BJ (cell line): ENCODE data around the gene TRIM63. TPM values are rescaled to one million over a fixed set of nuclear protein-coding genes. Genes with fewer than 3 reads are reported as not detected.
"Not testable (repeated sequence)": the region's sequence is repeated elsewhere in the genome, so short reads cannot be mapped to it uniquely, and the experiment has no call there.

Source experiments
- CTCF ChIA-PET: fragments of 350-600 bp; formaldehyde crosslinking; extraction: SDS; loops from one replicate; lab custom pipeline; 2021; ENCODE audit warnings: antibody characterized with exemption, inconsistent platforms; lab: Yijun Ruan, JAX
- POLR2A ChIA-PET: fragments of 300-600 bp; sonication (Branson Sonifier 250); formaldehyde crosslinking; extraction: SDS; loops from one replicate; lab custom pipeline; 2021; ENCODE audit warnings: antibody characterized with exemption; lab: Charles Lee
- DNase-seq: peaks from one replicate; pipeline ENCODE4 v3.0.0-alpha.2; 2011; ENCODE audit warnings: low read depth
- H3K27me3 ChIP-seq: 2 replicates; pipeline ENCODE4 v1.6.0; 2011; ENCODE audit warnings: low read length; ENCODE audit not compliant: control insufficient read depth, insufficient read depth
- H3K36me3 ChIP-seq: 2 replicates; pipeline ENCODE4 v1.5.1; 2011; ENCODE audit warnings: low read length; ENCODE audit not compliant: control insufficient read depth, insufficient read depth
- H3K4me3 ChIP-seq: 2 replicates; pipeline ENCODE4 v1.5.1; 2011; ENCODE audit warnings: low read depth, mild to moderate bottlenecking, control low read depth, low read length
- CTCF ChIP-seq: IDR thresholded peaks from 2 replicates; pipeline ENCODE4 v1.5.1; 2011; ENCODE audit warnings: low read depth, mild to moderate bottlenecking, control low read depth, inconsistent platforms, low read length, moderate library complexity; ENCODE audit not compliant: insufficient read depth
- polyA plus RNA-seq: library from polyadenylated mRNA; depleted of rRNA; stranded (reverse); fragments of >200 nt; gene quantifications from 2 replicates; pipeline ENCODE4 v1.2.3, GENCODE V29; 2011

The TRIM63 gene
- polyA plus RNA-seq, 1 experiment, result not detected

DNA sequence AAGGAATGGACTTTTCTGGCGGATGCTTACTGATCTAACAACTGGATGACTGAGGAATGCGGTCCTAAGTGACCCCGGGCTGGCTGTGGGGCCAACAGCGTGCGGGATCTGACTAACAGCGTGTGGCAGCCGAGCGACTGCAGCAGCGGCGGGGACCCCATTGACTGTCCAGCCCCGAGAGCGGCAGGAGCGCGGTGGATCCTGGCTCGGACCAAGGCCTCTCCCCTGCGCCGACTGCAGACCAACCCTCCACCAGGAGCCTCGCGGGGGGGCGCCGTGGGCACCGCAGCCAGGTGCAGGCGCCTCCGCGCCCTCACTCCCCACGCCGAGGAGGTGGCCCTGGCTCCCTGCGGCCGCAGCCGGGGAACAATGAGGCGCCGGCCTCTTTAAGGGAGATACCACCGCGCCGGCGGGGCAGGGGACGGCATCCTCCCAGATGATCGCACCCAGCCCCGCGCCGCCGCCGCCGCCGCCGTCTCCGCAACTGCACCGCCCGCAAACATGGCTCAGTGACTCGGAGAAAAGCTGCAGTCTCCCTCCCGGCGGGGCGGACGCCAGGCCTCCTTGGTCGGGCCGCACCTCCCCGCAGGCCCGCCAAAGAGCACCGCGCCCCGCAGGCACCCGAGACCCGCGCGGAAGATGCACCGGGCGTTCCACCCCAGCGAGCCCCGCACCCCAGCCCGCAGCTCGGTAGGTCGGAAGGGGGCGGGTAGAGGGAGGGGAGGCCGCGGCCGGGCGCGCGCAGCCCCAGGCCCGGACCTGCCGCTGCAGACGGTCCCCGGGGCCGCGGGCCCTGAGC, 43.5 kb upstream of the TRIM63 start:
- no peak for DNase-seq
- no peak for TF ChIP-seq CTCF
- H3K4me3 ChIP-seq, result peak overlapping the region; percentile 98
- H3K36me3 ChIP-seq, result no peaks in the 10 kb centered on the region; the same call in 1 of the 2 replicates
- ChIA-PET POLR2A (no interaction called here), CTCF (interaction anchor here (0.6 to 6.0 kb wide), 3 partner anchors 15 to 59 kb away, joined by 4 to 32 read pairs (median 5); partner anchors contain the start of gene ZNF593)
- H3K27me3 ChIP-seq, result no peaks in the 10 kb centered on the region

DNA sequence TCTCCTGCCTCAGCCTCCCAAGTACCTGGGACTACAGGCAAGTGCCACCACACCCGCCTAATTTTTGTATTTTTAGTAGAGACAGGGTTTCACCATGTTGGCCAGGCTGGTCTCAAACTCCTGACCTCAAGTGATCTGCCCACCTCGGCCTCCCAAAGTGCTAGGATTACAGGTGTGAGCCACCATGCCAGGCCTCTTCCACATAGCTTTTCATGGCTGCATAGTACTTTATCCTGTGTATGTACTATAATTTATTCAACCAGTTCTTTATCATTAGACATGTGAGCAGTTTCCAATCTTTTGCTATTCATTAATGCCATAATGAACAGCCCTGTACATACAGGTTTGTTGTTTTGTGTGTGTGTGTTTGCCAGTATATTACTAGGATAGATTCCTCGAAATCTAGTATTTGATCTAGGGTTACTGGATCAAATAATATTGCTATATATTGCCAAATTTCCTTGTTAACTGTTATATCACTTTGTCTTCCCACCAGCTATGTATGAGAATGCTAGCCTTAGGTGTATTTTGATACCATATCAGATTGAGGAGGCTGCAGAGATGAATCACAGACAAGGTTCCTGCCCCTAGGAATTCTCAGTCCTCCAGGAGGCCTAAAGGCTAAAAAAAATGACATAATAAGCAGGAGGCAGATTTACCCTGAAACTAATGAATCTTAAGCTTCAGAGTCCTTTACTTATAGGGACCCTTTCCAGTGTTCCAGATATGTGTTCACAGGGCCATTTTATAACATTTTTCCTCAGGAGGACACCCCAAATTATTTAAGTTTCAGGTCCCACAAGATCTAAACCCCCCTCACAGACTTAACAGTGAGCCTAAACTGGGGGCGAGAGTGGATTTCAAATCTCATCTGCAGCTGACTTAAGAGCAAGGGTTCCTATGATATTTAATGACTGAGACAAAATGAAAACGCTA, 42.1 kb upstream of the TRIM63 start:
- DNase-seq, result no peak
- TF ChIP-seq CTCF, result no peak
- Histone ChIP-seq H3K4me3 (no peak overlapping the region), H3K36me3 (no peaks in the 10 kb centered on the region; the same call in 1 of the 2 replicates), H3K27me3 (no peaks in the 10 kb centered on the region)
- POLR2A ChIA-PET, result no interaction called here
- CTCF ChIA-PET, result interaction anchor here (6.0 kb wide), 1 partner anchor 35 kb away, joined by 32 read pairs; no protein-coding TSS in a partner anchor

DNA sequence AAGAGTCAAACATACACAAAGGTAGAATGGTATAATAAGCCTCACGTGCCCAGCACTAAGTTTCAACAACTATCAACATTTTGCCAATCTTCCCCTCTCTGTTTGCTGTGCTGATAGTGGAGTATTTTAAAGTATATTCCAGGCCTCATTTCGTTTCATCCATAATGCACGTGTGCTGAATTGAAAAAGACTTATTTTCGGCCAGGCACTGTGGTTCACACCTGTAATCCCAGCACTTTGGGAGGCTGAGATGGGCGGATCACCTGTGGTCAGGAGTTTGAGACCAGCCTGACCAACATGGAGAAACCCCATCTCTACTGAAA, 37.8 kb upstream of the TRIM63 start:
- H3K36me3 ChIP-seq, H3K27me3 ChIP-seq, H3K4me3 ChIP-seq, DNase-seq, POLR2A ChIA-PET: not testable (repeated sequence)
- CTCF ChIA-PET, result interaction anchor here (0.7 to 6.7 kb wide), 15 partner anchors 10 to 312 kb away, joined by 3 to 129 read pairs (median 4); partner anchors contain the start of gene ZNF593

GRCh38 chr1:26102526-26102925, 35.1 kb upstream of the TRIM63 start:
- no peak for DNase-seq
- no peaks in the 10 kb centered on the region for H3K36me3 ChIP-seq
- ChIA-PET CTCF (interaction anchor here (0.6 to 6.7 kb wide), 14 partner anchors 13 to 315 kb away, joined by 3 to 129 read pairs (median 4); no protein-coding TSS in a partner anchor), POLR2A (no interaction called here)
- H3K27me3 ChIP-seq, result no peaks in the 10 kb centered on the region
- no peak for TF ChIP-seq CTCF
- H3K4me3 ChIP-seq, result no peak overlapping the region

DNA sequence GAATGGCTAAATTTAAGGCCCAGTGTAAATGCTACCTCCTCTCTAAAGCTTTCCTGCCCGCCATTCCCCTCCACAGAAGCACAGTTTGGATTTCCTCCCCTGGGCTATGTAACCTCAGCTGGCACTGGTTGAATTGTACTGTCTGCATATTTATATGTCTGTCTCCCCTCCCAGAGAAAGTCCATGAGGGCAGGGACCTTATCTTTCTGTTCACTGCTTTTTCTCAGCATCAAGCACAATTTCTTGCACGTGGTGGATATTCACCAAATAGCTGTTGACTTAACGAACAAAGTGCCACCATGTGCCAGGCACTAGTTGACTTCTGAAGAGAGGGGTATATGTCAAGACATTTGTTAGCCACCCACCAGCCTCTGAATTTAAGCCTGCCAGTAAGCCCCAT, 34.7 kb upstream of the TRIM63 start:
- POLR2A ChIA-PET, result no interaction called here
- CTCF ChIA-PET, result interaction anchor here (1.0 to 6.7 kb wide), 10 partner anchors 21 to 315 kb away, joined by 3 to 129 read pairs (median 7); no protein-coding TSS in a partner anchor

GRCh38 chr1:26100204-26100603, 32.8 kb upstream of the TRIM63 start:
- H3K36me3 ChIP-seq, DNase-seq, POLR2A ChIA-PET, H3K4me3 ChIP-seq, H3K27me3 ChIP-seq: not testable (repeated sequence)
- CTCF ChIA-PET, result interaction anchor here (0.7 to 6.7 kb wide), 5 partner anchors 44 to 264 kb away, joined by 3 to 129 read pairs (median 5); partner anchors contain the start of gene ZNF593

More for the DNA sequence above, 34.7 kb upstream of the TRIM63 start:
- DNase-seq, result no peak
- no peaks in the 10 kb centered on the region for H3K27me3 ChIP-seq
- no peaks in the 10 kb centered on the region for H3K36me3 ChIP-seq
- no peak for TF ChIP-seq CTCF
- H3K4me3 ChIP-seq, result no peak overlapping the region
